GM21723 (cell line): ENCODE data around the gene STX8.
"Not testable (repeated sequence)": the region's sequence is repeated elsewhere in the genome, so short reads cannot be mapped to it uniquely, and the experiment has no call there.

Experiments
- ATAC-seq: cut with Tn5 transposase; IDR thresholded peaks from one replicate; pipeline ENCODE4 v1.9.1; 2021; ENCODE audit warnings: mild to moderate bottlenecking, moderate library complexity; ENCODE audit not compliant: unreplicated experiment

STX8 gene

GRCh38 chr17:9355846-9356245, 219.8 kb downstream of the STX8 start:
- no peak for ATAC-seq

- not testable (repeated sequence) for ATAC-seq
Measured at GRCh38 chr17:9355231-9355630, 220.4 kb downstream of the STX8 start.

GRCh38 chr17:9350080-9350479, 225.5 kb downstream of the STX8 start:
- no peak for ATAC-seq

GRCh38 chr17:9346296-9346926, 229.2 kb downstream of the STX8 start:
- no peak for ATAC-seq

GRCh38 chr17:9343516-9343915, 232.1 kb downstream of the STX8 start:
- ATAC-seq = no peak

GRCh38 chr17:9342225-9342624, 233.4 kb downstream of the STX8 start:
- ATAC-seq = no peak

- no peak for ATAC-seq
Measured at GRCh38 chr17:9339958-9340357, 235.7 kb downstream of the STX8 start.

GRCh38 chr17:9339482-9339881, 236.1 kb downstream of the STX8 start:
- not testable (repeated sequence) for ATAC-seq

GRCh38 chr17:9336817-9337216, 238.8 kb downstream of the STX8 start:
- ATAC-seq = no peak

- no peak for ATAC-seq
Measured at GRCh38 chr17:9334536-9335446, 240.8 kb downstream of the STX8 start.

GRCh38 chr17:9332132-9332494, 243.5 kb downstream of the STX8 start:
- no peak for ATAC-seq

GRCh38 chr17:9331279-9332131, 244.1 kb downstream of the STX8 start:
- no peak for ATAC-seq

- no peak for ATAC-seq
Measured at GRCh38 chr17:9330611-9331271, 244.9 kb downstream of the STX8 start.

- ATAC-seq = no peak
Measured at GRCh38 chr17:9330141-9330540, 245.5 kb downstream of the STX8 start.

GRCh38 chr17:9329251-9329921, 246.2 kb downstream of the STX8 start:
- no peak for ATAC-seq

- ATAC-seq = no peak
Measured at GRCh38 chr17:9324864-9325263, 250.8 kb downstream of the STX8 start.

- ATAC-seq = no peak
Measured at GRCh38 chr17:9322326-9322725, 253.3 kb downstream of the STX8 start.

GRCh38 chr17:9321890-9322289, 253.7 kb downstream of the STX8 start:
- ATAC-seq = no peak

- ATAC-seq = no peak
Measured at GRCh38 chr17:9315360-9315759, 260.3 kb downstream of the STX8 start.

GRCh38 chr17:9313346-9313745, 262.3 kb downstream of the STX8 start:
- ATAC-seq = no peak
